Hepatic stellate cell (primary cell): ENCODE results near the gene MTX1.
"Not testable (repeated sequence)": the region's sequence is repeated elsewhere in the genome, so short reads cannot be mapped to it uniquely, and the experiment has no call there.

ENCODE experiments used
- DNase-seq: peaks from one replicate; pipeline ENCODE4 v3.0.0; 2011; ENCODE audit warnings: low spot score

Gene MTX1, protein sequence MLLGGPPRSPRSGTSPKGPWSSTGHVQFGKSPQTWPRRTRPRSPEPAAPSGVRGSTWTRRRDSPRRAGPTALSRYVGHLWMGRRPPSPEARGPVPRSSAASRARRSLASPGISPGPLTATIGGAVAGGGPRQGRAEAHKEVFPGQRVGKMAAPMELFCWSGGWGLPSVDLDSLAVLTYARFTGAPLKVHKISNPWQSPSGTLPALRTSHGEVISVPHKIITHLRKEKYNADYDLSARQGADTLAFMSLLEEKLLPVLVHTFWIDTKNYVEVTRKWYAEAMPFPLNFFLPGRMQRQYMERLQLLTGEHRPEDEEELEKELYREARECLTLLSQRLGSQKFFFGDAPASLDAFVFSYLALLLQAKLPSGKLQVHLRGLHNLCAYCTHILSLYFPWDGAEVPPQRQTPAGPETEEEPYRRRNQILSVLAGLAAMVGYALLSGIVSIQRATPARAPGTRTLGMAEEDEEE

DNA sequence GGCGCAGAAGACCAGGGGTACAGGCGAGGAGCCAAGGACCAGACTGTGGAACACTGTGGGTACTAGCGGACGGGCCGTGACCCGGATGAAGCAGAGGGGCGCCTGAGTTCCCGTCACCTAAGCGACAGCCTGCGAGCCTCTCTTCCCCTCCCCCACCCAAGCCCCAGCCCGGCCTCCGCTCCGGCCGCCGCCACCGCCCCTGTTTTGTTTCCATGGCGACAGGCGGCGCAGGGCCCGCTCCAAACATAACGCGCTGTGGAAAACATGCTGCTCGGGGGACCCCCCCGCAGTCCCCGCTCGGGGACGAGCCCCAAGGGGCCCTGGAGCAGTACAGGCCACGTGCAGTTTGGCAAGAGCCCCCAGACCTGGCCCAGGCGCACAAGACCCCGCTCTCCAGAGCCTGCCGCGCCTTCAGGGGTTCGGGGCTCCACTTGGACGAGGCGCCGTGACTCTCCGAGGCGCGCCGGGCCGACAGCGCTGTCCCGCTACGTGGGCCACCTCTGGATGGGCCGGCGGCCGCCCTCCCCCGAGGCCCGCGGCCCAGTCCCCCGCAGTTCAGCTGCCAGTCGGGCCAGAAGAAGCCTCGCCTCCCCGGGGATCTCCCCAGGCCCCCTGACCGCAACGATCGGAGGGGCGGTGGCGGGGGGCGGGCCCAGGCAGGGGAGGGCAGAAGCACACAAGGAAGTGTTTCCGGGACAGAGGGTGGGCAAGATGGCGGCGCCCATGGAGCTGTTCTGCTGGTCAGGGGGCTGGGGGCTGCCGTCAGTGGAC is at the start of gene MTX1:
TSS of gene MTX1 (plus strand) at position 155 of the 771 bp plus-strand sequence. CDS start at position 265, 110 bp downstream.
- peak; percentile 90 for DNase-seq

DNA sequence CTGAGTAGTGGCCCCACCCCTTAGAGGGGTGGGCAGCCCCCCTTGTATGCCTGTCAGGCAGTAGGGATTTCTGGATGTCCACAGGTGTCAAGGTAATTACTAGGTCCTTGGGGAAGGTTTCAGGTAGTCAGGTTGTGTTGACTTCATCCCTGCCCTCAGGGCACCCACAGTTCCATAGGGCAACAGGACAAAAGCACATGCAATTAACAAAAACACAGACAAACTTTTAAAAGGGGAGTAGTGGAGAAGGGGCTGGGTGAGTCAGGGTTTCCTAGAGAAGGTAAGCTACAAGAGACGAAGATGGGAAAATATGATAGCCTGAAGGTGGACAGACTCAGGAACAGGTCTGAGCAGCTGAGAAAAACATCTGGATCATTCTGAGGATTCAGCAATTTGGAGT is 49.5 kb upstream of the MTX1 start:
- DNase-seq = no peak

DNA sequence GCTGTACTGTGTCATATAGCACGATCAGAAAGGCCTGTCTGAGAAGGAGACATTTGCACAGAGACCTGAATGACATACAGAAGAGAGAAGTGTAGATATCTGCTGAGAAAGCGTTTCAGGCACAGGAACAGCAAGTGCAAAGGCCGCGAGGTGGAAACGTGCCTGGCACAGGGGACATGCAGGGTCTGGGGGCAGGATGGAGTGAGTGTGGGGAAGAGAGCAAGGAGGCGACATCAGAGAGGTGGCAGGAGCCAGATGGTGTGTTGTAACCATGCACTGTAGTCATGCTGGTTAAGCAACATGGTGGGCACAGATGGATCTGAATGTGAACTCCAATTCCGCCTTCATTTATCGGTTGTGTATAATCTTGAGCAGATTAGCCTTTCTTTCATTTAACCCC is 48.4 kb upstream of the MTX1 start:
- no peak for DNase-seq

DNA sequence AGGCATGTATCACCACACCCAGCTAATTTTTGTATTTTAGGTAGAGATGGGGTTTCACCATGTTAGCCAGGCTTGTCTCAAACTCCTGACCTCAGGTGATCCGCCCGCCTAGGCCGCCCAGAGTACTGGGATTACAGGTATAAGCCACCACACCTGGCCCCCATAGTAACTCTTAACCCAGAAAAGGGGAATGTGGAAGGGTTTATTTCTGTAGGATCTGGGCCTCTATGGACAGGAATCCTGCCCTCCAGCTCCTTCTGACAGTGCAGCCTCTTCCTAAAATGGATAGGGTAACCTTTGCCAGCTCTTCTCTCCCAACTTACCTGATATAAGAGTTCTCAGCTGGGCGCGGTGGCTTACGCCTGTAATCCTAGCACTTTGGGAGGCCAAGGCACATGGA is 45.9 kb upstream of the MTX1 start:
- DNase-seq = not testable (repeated sequence)

DNA sequence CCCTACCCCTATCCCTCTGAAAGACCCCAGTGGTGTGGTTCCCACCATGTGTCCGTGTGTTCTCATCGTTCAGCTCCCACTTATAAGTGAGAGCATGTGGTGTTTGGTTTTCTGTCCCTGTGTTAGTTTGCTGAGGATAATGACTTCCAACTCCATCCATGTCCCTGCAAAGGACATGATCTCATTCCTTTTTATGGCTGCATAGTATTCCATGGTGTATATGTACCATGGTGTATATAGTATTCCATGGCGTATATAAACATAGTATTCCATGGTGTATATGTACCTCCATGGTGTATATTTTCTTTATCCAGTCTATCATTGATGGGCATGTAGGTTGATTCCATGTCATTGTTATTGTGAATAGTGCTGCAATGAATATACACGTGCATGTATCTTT is 44.7 kb upstream of the MTX1 start:
- not testable (repeated sequence) for DNase-seq

DNA sequence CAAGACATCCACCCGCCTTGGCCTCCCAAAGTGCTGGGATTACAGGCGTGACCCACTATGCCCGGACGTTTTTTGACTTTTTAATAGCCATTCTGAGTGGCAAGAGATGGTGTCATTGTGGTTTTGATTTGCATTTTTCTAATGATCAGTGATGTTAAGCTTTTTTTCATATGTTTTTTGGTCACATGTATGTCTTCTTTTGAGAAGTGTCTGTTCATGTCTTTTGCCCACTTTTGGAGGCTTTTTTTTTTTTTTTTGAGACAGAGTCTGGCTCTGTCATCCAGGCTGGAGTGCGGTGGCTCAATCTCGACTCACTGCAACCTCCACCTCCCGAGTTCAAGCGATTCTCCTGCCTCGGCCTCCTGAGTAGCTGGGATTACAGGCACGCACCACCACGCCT is 43.9 kb upstream of the MTX1 start:
- DNase-seq = not testable (repeated sequence)

DNA sequence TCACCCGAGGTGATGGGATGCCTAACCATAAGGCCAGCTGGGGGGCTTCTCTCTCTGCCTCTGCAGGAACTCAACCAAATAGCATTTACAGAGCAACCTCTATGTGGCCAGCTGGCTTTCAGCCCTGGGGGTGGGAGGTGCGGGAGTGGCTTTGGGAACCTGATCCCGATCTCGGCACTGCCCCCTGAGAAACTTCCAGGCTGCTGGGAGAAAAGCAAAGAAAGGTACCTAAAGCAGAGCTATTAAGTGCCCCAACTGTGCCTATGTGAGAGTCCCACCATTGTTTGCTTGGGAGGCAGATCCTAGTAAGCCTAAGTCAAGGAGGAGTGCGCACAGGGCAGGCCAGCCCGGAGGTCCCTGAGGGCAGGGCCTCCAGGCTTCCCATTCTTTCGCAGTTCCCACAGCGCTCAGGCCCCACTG is 42.4 kb upstream of the MTX1 start:
- DNase-seq = no peak

DNA sequence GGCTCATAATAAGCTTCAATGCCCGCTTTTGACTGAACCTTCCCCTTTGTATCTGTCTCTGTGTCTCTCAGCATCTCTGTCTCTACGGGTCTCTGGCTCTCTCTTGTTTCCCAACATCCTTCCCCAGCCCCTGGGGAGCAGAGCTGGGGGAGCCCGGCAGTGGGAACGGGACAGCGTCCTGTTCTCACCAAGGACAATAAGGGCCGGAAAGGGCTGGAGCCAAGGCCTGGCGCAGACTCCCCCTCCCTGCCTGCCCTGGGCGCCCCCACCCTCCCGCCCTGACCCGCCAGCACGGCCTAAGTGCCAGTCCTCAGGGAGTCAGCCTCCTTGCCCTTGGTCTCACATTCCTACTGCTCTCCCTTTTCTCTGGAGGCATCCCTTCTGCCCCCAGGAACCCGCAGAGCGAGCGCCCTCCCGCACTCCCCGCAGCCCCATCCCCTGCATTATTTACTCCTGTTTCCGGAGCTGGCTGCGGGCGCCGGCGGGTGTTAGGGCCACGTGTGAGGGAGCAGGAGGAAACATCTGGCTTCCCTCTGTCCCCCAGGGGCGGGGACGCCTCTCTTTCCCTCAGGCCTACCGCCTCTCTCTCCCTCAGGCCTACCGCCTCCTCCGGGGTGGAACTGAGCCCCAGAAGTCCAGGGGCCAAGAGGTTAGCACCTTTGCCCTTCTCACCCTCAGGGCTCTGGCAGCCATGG is 41.9 kb upstream of the MTX1 start:
- no peak for DNase-seq

DNA sequence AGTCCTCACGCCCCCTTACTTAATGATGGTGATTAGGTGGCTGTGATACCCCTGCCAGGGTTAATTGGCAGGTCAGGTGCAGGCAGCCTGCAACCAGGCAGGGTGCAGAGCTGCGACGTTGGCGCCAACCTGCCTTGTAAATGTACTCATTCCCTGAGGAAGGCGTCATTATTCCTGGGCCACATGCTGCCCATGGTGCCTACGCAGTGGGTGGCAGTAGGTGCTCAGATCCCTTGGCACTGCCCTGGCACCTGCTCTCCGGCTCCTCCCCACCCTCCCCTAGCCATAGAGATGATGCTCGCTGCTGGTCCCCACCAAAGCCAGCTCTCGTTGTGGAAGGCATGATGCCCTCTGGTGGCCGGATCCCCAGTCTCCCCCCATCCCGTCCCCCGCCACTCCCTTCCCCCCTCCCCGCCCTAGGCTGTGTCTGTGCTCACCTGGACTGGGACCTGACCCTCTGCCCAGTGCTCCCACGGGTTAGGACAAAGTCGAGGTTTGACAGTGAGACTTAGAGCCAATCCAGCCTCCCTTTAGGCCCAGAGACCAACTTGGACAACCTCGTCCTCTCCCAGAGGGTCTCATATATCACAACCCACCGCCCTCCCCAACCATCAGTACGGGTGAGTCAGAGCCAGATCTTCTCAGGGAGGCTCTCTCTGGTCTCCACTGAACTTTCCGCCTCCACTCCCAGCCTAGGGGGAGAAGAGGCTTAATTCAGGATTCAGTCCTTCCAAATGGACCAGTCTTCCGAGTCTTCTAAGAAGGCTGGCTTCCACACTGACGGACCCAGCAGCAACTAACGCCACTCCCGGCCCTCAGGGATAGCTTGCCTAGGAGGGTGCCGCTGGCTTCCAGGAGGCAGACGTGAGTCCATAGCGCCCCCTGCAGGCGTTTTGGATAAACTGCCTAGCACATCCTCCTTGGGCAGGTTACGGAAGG is 41.1 kb upstream of the MTX1 start:
- DNase-seq = peak; percentile 78

DNA sequence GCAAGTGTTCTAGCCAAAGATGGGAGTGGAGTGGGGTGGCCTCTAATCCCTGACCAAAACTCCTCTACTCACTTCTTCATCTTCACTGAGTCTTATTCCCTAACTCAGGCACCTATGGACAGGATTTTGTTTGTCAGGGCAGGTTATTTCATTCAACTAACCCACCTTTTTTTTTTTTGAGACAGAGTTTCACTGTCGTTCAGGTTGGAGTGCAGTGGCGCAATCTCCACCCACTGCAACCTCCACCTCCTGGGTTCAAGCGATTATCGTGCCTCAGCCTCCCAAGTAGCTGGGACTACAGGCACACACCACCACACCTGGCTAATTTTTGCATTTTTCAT is 40.4 kb upstream of the MTX1 start:
- DNase-seq = not testable (repeated sequence)

DNA sequence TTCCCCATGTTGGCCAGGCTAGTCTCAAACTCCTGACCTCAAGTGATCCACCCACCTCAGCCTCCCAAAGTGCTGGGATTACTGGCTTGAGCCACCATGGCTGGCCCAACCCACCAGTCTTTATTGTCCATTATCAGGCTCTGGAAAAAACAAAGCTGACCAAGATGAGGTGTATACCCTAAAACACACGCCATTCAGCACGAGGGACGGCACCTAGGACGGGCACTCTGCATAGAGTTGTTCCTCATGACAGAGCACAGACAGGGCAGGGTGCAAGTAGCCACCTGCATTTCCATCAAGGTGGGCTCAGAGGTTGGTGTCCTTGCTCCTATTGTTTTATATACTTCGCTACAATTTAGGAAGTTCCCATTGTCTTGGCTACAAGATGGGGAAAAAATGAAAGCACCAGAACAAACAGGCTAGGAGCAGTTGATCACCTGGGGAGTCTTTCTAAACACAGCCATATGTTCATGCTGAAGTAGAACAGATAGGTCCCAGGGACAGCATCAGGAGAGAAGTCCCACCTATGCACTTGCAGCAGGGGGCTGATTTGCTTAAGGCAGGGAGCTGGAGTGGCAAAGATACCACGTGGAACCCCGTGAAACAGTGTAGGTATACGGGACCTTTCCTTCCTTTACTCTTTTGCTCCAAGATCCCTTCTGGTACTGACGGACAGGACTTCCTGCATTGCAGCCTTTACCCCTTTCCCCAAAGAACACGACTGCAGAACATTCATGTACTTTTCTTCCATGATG is 39.9 kb upstream of the MTX1 start:
- DNase-seq = no peak

DNA sequence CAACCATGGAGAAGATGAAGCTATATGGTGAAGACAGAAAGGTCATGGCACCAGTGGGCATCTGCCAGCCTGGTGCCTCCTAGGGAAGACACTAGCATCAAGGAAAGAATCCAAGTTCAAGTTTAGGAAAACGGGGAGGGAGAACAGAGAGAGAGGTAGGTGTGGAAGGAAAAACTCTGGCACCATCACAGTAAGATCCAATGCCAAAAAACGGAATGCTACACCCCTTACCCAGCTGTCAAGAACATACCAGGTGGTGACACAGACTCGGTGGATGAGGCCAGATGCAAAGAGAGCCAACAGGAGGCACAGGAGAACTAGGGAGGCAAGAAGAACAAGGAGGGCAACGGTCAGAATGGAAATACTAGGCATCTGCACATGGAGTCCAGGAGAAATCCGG is 39.0 kb upstream of the MTX1 start:
- DNase-seq = no peak

DNA sequence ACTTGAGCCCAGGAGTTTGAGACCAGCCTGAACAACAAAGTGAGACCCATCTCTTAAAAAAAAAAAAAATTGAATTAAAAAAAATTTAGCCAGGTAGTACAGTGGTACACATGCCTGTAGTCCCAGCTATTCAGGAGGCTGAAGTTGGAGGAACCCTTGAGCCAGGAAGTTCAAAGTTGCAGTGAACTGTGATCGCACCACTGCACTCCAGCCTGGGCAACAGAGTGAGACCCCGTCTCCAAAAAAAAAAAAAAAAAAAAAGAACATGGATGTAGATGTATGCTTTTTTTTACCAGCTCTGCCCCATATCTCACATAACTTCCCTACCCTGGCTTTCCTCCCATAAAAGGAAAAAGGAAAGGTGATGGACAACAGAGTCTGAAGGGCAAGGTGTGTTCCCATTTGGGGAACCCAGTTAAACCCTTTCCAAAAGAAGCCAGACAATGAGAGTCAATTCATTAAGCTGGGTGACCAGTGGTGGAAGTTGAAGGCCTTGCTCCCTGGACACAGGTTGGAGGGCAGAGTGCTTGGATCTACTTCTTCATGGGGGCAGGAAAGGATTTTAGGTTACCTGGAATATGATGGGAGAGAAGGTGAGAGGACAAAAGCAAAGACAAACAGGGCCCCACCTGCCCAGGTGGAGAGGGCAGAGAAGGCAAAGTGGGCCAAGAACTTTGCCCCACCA is 38.3 kb upstream of the MTX1 start:
- DNase-seq = no peak

DNA sequence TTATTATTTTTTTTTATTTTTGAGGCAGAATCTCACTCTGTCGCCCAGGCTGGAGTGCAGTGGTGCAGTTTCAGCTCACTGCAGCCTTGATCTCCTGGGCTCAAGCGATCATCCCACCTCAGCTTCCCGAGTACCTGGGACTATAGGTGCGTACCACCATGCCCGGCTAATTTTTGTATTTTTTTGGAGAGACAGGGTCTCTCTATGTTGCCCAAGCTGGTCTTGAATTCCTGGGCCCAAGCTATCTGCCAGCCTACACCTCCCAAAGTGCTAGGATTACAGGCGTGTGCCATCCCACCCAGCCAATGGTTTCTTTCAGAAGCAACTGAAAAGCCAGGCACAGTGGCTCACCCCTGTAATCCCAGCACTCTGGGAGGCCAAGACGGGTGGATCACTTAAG is 37.7 kb upstream of the MTX1 start:
- DNase-seq = no peak

DNA sequence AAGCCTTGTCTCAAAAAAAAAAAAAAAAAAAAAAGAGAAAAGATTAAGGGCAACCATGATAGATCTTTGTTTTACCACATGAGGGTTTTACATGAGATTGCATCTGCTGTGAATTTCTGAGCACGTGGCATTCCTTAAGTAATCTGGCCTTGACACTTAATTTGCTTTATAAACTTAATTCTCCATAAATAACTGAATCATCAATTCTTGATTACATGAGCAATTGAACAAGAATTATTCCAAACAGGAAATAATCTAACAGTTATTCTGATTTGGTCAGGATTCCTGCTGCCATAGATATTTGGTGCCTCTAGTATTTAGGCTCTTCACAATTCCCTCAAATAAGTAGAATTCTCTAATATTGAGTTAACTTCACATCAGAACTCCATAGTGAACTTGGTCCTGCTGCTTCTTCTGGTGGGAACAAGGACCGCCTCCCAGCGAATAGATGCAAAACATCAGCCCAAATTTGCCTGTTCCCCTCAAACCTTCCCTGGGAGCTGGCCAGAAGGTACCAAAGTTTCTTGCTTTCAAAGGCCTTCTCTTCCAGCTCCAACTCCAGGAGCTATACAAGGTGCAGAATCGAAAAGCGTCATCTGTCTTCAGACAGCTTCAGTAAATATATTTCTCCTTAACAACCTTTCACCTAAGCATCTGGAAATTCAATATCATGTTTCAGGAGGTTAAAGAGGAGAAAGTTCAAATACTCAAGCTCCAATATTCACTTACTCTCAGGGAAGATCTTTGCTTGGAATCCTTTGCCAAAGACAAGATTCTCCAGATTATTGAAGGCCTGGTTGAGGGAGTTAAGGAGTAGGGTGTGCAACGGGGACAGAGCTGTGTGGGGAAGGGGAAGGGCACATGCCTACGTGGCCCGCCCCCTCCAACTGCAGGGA is 36.4 kb upstream of the MTX1 start:
- DNase-seq = peak; percentile 4

DNA sequence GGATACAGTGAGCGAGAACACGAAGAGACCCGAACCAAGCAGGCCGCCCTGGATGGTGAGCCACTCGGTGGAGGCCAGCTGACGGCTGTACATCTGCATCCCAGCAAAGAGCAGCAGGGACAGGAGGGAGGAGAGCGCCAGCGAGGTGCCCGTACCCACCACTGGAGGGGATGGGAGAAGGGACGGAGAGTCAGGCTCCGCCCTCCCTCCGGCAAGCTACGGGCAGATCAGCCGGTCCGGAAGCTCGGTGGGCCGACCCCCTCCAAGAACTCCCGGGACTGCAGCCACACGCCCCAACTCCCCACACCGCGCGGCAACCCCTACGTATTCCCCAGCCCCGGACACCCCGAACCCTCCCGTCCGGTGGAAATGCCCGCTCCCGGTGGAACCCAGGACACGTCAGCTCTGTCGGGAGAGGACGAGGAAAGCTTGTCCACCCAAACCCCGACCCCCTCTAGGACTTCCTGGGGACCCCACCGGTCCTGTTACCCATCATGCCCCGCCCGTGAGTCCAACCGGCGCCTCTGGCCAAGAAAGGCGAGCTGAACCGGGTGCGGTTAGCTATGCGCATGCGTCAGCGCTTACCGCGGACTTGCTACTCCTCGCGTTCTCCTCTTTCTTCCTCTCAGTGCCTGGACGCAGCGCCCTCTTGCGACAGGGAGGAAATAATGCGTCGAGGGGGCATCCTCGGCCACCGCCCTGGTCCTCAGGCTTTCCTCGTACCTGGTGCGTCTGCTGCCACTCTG is 35.6 kb upstream of the MTX1 start, which contains the start of gene KRTCAP2:
TSS of gene KRTCAP2 (minus strand) at position 573 of the 746 bp plus-strand sequence. CDS start at position 493, 80 bp downstream.
- DNase-seq = peak; percentile 100

DNA sequence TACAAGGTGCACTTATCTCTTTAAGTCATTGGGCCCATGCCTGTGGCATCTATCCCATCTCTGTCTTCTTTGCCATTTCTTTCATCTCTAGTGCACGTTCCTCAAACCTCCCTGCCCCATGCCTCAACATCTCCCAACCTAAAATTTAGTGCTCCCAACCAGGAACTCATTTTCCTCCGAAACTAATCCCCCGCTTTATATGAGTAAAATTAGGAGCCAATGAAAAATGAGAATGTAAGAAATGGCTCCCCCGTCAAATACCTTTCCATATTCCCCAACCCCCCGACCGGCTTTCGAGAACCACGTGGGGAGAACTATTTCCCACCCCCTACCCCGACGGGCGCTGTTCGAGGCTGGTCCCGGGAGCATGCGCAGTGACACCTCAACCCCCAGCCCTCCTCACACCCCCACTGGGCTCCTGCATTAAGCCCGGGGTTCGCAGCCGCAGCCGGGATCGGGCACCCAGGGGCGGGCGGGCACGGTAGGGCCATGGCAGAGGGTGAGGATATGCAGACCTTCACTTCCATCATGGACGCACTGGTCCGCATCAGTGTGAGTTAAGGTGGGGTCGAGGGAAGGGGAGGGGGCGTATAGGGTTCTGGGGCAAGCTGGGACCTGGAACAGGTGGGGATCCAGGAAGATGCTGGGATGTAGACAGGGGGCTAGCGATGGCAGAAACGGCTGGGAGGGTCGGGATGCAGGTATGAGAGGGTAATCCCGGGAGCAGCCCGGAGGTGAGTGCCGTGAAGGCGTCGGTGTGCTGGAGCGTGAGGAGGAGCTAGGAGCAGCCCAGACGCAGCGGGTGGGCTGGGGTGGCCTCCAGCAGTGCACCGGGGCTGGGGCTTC is 34.8 kb upstream of the MTX1 start, which contains the start of gene TRIM46:
TSS of gene TRIM46 (plus strand) at position 372 of the 846 bp plus-strand sequence. CDS start at position 490, 118 bp downstream.
- DNase-seq = peak; percentile 74
